ENCODE data around the gene ARFGAP3.

Gene ARFGAP3

GRCh38 chr22:42887523-42888507 lies 30.7 kb upstream of the ARFGAP3 start:
- Histone ChIP-seq H3K27me3 (replicated peaks; ENCODE audit: control insufficient read depth, insufficient read depth, low read length) (no peaks in the 10 kb centered on the region), H3K36me3 (ENCODE audit: control insufficient read depth, insufficient read depth, low read length) (peaks cover 27% of the 10 kb centered on the region), H3K4me3 (replicated peaks; ENCODE audit: low read depth, low read length) (no peak overlapping the region)
- TF ChIP-seq CTCF (IDR thresholded peaks at IDR 0.05; ENCODE audit: insufficient read depth, low read length, poor library complexity, severe bottlenecking), result no peak
- DNase-seq (ENCODE audit: extremely low read depth, insufficient read length), result no peak

- H3K36me3 ChIP-seq (ENCODE audit: control insufficient read depth, insufficient read depth, low read length), result peaks cover 34% of the 10 kb centered on the region
- H3K4me3 ChIP-seq (replicated peaks; ENCODE audit: low read depth, low read length), result no peak overlapping the region
- TF ChIP-seq CTCF (IDR thresholded peaks at IDR 0.05; ENCODE audit: insufficient read depth, low read length, poor library complexity, severe bottlenecking), result no peak
- no peaks in the 10 kb centered on the region for H3K27me3 ChIP-seq (replicated peaks; ENCODE audit: control insufficient read depth, insufficient read depth, low read length)
- DNase-seq (ENCODE audit: extremely low read depth, insufficient read length), result no peak
Observed at GRCh38 chr22:42887120-42887519, 30.0 kb upstream of the ARFGAP3 start.

GRCh38 chr22:42885446-42885845 lies 28.4 kb upstream of the ARFGAP3 start:
- peaks cover 41% of the 10 kb centered on the region for H3K36me3 ChIP-seq (ENCODE audit: control insufficient read depth, insufficient read depth, low read length)
- no peak for DNase-seq (ENCODE audit: extremely low read depth, insufficient read length)
- no peak for TF ChIP-seq CTCF (IDR thresholded peaks at IDR 0.05; ENCODE audit: insufficient read depth, low read length, poor library complexity, severe bottlenecking)
- H3K4me3 ChIP-seq (replicated peaks; ENCODE audit: low read depth, low read length), result no peak overlapping the region
- H3K27me3 ChIP-seq (replicated peaks; ENCODE audit: control insufficient read depth, insufficient read depth, low read length), result no peaks in the 10 kb centered on the region

- no peaks in the 10 kb centered on the region for H3K27me3 ChIP-seq (replicated peaks; ENCODE audit: control insufficient read depth, insufficient read depth, low read length)
- H3K36me3 ChIP-seq (ENCODE audit: control insufficient read depth, insufficient read depth, low read length), result peaks cover 44% of the 10 kb centered on the region
- DNase-seq (ENCODE audit: extremely low read depth, insufficient read length), result no peak
- no peak overlapping the region for H3K4me3 ChIP-seq (replicated peaks; ENCODE audit: low read depth, low read length)
- TF ChIP-seq CTCF (IDR thresholded peaks at IDR 0.05; ENCODE audit: insufficient read depth, low read length, poor library complexity, severe bottlenecking), result no peak
Observed at GRCh38 chr22:42884616-42885375, 27.7 kb upstream of the ARFGAP3 start.

- TF ChIP-seq CTCF (IDR thresholded peaks at IDR 0.05; ENCODE audit: insufficient read depth, low read length, poor library complexity, severe bottlenecking), result no peak
- DNase-seq (ENCODE audit: extremely low read depth, insufficient read length), result no peak
- H3K27me3 ChIP-seq (replicated peaks; ENCODE audit: control insufficient read depth, insufficient read depth, low read length), result no peaks in the 10 kb centered on the region
- H3K4me3 ChIP-seq (replicated peaks; ENCODE audit: low read depth, low read length), result no peak overlapping the region
- H3K36me3 ChIP-seq (ENCODE audit: control insufficient read depth, insufficient read depth, low read length), result peaks cover 52% of the 10 kb centered on the region
Observed at GRCh38 chr22:42883970-42884369, 26.9 kb upstream of the ARFGAP3 start.
